GM23338 (cell line): ENCODE results near the gene SMAD3. TPM values are rescaled to one million over a fixed set of nuclear protein-coding genes. Genes with fewer than 3 reads are reported as not detected.
A peak's percentile ranks its signal among the peaks of the same experiment; 100 is the strongest.

Experiments used
- ATAC-seq: fragments of 200-7000 bp; cut with Tn5 transposase; 3 replicates; pipeline ENCODE4 v1.9.1; 2020
- DNase-seq: peaks from one replicate; pipeline ENCODE4 v3.0.0-alpha.2; 2015; ENCODE audit warnings: low spot score
- H2AFZ ChIP-seq: fragments of 200-600 bp; sonication (generic); 2 replicates; pipeline ENCODE4 v1.8.0; 2016; ENCODE audit warnings: antibody characterized with exemption, mild to moderate bottlenecking, moderate library complexity
- H3F3A ChIP-seq: fragments of 200-600 bp; sonication (generic); replicated peaks from 2 replicates; pipeline ENCODE4 v1.8.0; 2017; ENCODE audit warnings: antibody characterized with exemption, mixed run types, low read depth
- H3K27ac ChIP-seq: fragments of 200-600 bp; sonication (generic); 2 replicates; pipeline ENCODE4 v1.6.1; 2016; ENCODE audit warnings: low read depth
- H3K27me3 ChIP-seq: fragments of 200-600 bp; sonication (generic); 2 replicates; pipeline ENCODE4 v1.8.0; 2016; ENCODE audit warnings: mild to moderate bottlenecking, mixed run types, moderate library complexity; ENCODE audit not compliant: insufficient read depth
- H3K36me3 ChIP-seq: fragments of 200-600 bp; sonication (generic); 2 replicates; pipeline ENCODE4 v1.8.0; 2016; ENCODE audit warnings: mild to moderate bottlenecking; ENCODE audit not compliant: insufficient read depth
- H3K4me1 ChIP-seq: fragments of 200-600 bp; sonication (generic); 2 replicates; pipeline ENCODE4 v1.8.0; 2016; ENCODE audit warnings: mild to moderate bottlenecking, moderate library complexity; ENCODE audit not compliant: insufficient read depth
- H3K4me2 ChIP-seq: fragments of 200-600 bp; sonication (generic); 2 replicates; pipeline ENCODE4 v1.7.1; 2017; ENCODE audit warnings: mixed run types
- H3K4me3 ChIP-seq: fragments of 200-600 bp; sonication (generic); 2 replicates; pipeline ENCODE4 v1.6.1; 2016; ENCODE audit warnings: mixed run types
- H3K79me2 ChIP-seq: fragments of 200-600 bp; sonication (generic); replicated peaks from 2 replicates; pipeline ENCODE4 v1.8.0; 2017; ENCODE audit warnings: mild to moderate bottlenecking; ENCODE audit not compliant: insufficient read depth
- H3K9me2 ChIP-seq: fragments of 200-600 bp; sonication (generic); 2 replicates; pipeline ENCODE4 v1.8.0; 2017; ENCODE audit not compliant: insufficient read depth
- H4K20me1 ChIP-seq: fragments of 200-600 bp; sonication (generic); replicated peaks from 2 replicates; pipeline ENCODE4 v1.8.0; 2017; ENCODE audit warnings: mild to moderate bottlenecking; ENCODE audit not compliant: insufficient read depth
- H3K27ac Mint-ChIP-seq: 2 replicates; pipeline ENCODE4 v1.8.0; 2020; ENCODE audit warnings: inconsistent platforms, mild to moderate bottlenecking, moderate library complexity, mixed read lengths
- H3K27me3 Mint-ChIP-seq: 3 replicates; pipeline ENCODE4 v1.8.0; 2022; ENCODE audit warnings: low read depth, mild to moderate bottlenecking, moderate library complexity, mixed read lengths, inconsistent platforms; ENCODE audit not compliant: insufficient read depth, poor library complexity
- H3K36me3 Mint-ChIP-seq: 3 replicates; pipeline ENCODE4 v1.8.0; 2021; ENCODE audit warnings: low read depth, mild to moderate bottlenecking, inconsistent platforms, moderate library complexity, mixed read lengths
- H3K4me1 Mint-ChIP-seq: 3 replicates; pipeline ENCODE4 v1.8.0; 2020; ENCODE audit warnings: mild to moderate bottlenecking, inconsistent platforms, mixed read lengths
- H3K4me3 Mint-ChIP-seq: 3 replicates; pipeline ENCODE4 v1.8.0; 2021; ENCODE audit warnings: moderate library complexity, mild to moderate bottlenecking, inconsistent platforms, mixed read lengths
- H3K9me3 Mint-ChIP-seq: 3 replicates; pipeline ENCODE4 v1.8.0; 2020; ENCODE audit warnings: moderate library complexity, mild to moderate bottlenecking, inconsistent platforms, mixed read lengths
- CTCF ChIP-seq, 2 experiments: fragments of 200-600 bp in 1 of 2; sonication (generic) in 1 of 2; conservative IDR thresholded peaks; 2 replicates each; pipeline versions ENCODE4 v1.5.1 to v1.6.1; 2016 to 2017; ENCODE audit warnings: antibody characterized with exemption in 2 of 2, low read depth in 2 of 2, mild to moderate bottlenecking in 2 of 2, moderate library complexity in 1 of 2
- EZH2phosphoT487 ChIP-seq: fragments of 200-600 bp; sonication (generic); IDR thresholded peaks from one replicate; pipeline ENCODE4 v1.8.1; 2018; ENCODE audit warnings: antibody characterized with exemption; ENCODE audit not compliant: unreplicated experiment
- JUNB ChIP-seq: IDR thresholded peaks from one replicate; pipeline ENCODE4 v1.6.1; 2016; ENCODE audit warnings: antibody characterized with exemption; ENCODE audit not compliant: unreplicated experiment
- NANOG ChIP-seq: IDR thresholded peaks from 2 replicates; pipeline ENCODE4 v1.6.1; 2016; ENCODE audit warnings: antibody characterized with exemption, borderline replicate concordance
- POLR2AphosphoS5 ChIP-seq: IDR thresholded peaks from 2 replicates; pipeline ENCODE4 v1.6.1; 2016; ENCODE audit warnings: antibody characterized with exemption, low read depth
- STAT1 ChIP-seq: IDR thresholded peaks from one replicate; pipeline ENCODE4 v1.6.1; 2016; ENCODE audit warnings: antibody characterized with exemption; ENCODE audit not compliant: unreplicated experiment
- ZNF114 ChIP-seq: fragments of 250-450 bp; sonication (Bioruptor Pico); IDR thresholded peaks from 2 replicates; pipeline ENCODE4 v1.5.0; 2020; ENCODE audit warnings: mild to moderate bottlenecking, moderate library complexity
- polyA plus RNA-seq: library from polyadenylated mRNA; unstranded; fragments of >200 nt; fragmentation: Nextera tagmentation; extraction: Ambion mirVana; gene quantifications from 2 replicates; pipeline ENCODE4 v1.2.1, GENCODE V29; 2016
- total RNA-seq: library from RNA; depleted of rRNA; stranded (reverse); fragments of >200 nt; shearing (Covaris generic); gene quantifications from 2 replicates; pipeline ENCODE4 v1.2.3, GENCODE V29; 2014

SMAD3 gene
- total and polyA plus RNA-seq, 2 experiments from 2014 or later, result 4.9 to 11.6 TPM

- Histone ChIP-seq H3K4me1 (no peaks in the 10 kb centered on the region; the same call in 1 of the 2 replicates), H4K20me1 (no peaks in the 10 kb centered on the region), H3K79me2 (no peaks in the 10 kb centered on the region), H3K27me3 (no peaks in the 10 kb centered on the region), H3K4me2 (no peak overlapping the region), H3K4me3 (no peak overlapping the region), H2AFZ (no peak overlapping the region), H3K27ac (no peak overlapping the region), H3F3A (no peaks in the 10 kb centered on the region), H3K9me2 (no peaks in the 10 kb centered on the region), H3K36me3 (no peaks in the 10 kb centered on the region)
- H3K27ac Mint-ChIP-seq, result no peak overlapping the region
- ATAC-seq (no peak), DNase-seq (no peak)
- H3K4me3 Mint-ChIP-seq, result no peak overlapping the region
- H3K9me3 Mint-ChIP-seq, result no peaks in the 10 kb centered on the region
- H3K4me1 Mint-ChIP-seq, result peaks cover 10% of the 10 kb centered on the region
- H3K36me3 Mint-ChIP-seq, result no peaks in the 10 kb centered on the region
- H3K27me3 Mint-ChIP-seq, result peaks cover 6% of the 10 kb centered on the region
- TF ChIP-seq EZH2phosphoT487 (no peak), CTCF (conservative IDR thresholded peaks at IDR 0.05; ENCODE audit: low read depth in 2 of 2) (no peak)
These were observed 14.0 kb upstream of the SMAD3 start for GRCh38 chr15:67051088-67052045.

- H3K9me3 Mint-ChIP-seq, result no peaks in the 10 kb centered on the region
- Histone ChIP-seq H3K36me3 (no peaks in the 10 kb centered on the region), H3K27ac (no peak overlapping the region), H3K79me2 (no peaks in the 10 kb centered on the region), H4K20me1 (no peaks in the 10 kb centered on the region), H3K9me2 (no peaks in the 10 kb centered on the region), H3F3A (no peaks in the 10 kb centered on the region), H3K4me3 (no peak overlapping the region), H3K4me1 (no peaks in the 10 kb centered on the region; the same call in none of the 2 replicates), H3K4me2 (no peak overlapping the region), H3K27me3 (no peaks in the 10 kb centered on the region), H2AFZ (peak overlapping the region; percentile 78)
- H3K4me3 Mint-ChIP-seq, result no peak overlapping the region
- no peak for DNase-seq
- peaks cover 4% of the 10 kb centered on the region for H3K27me3 Mint-ChIP-seq
- H3K36me3 Mint-ChIP-seq, result no peaks in the 10 kb centered on the region
- ATAC-seq, result no peak; the same call in 2 of the 3 replicates
- H3K4me1 Mint-ChIP-seq, result peaks cover 18% of the 10 kb centered on the region
- TF ChIP-seq NANOG, result no peak
- no peak for TF ChIP-seq ZNF114 (CRISPR knock-in tag)
- no peak for TF ChIP-seq EZH2phosphoT487
- H3K27ac Mint-ChIP-seq, result no peak overlapping the region
These were observed 10.7 kb upstream of the SMAD3 start for GRCh38 chr15:67054676-67055075.

GRCh38 chr15:67059127-67059553, 6.3 kb upstream of the SMAD3 start:
- Histone ChIP-seq H3F3A (no peaks in the 10 kb centered on the region; the same call in 1 of the 2 replicates), H3K36me3 (no peaks in the 10 kb centered on the region), H3K79me2 (no peaks in the 10 kb centered on the region), H3K4me3 (no peak overlapping the region), H3K4me1 (peaks cover 9% of the 10 kb centered on the region), H4K20me1 (no peaks in the 10 kb centered on the region), H3K27me3 (peaks cover 36% of the 10 kb centered on the region), H3K27ac (no peak overlapping the region), H2AFZ (peak overlapping the region; percentile 74; the same call in 1 of the 2 replicates), H3K4me2 (no peak overlapping the region), H3K9me2 (no peaks in the 10 kb centered on the region)
- TF ChIP-seq JUNB (no peak), POLR2AphosphoS5 (no peak), STAT1 (no peak)
- Mint-ChIP-seq H3K9me3 (no peaks in the 10 kb centered on the region), H3K4me1 (peaks cover 26% of the 10 kb centered on the region), H3K27ac (no peak overlapping the region), H3K36me3 (no peaks in the 10 kb centered on the region), H3K27me3 (peaks cover 30% of the 10 kb centered on the region), H3K4me3 (no peak overlapping the region)
- ATAC-seq, result no peak
- DNase-seq, result no peak
